Lower lobe of right lung (tissue), 2 donors: ENCODE measurements around the gene TMEM170A. TPM values are rescaled to one million over a fixed set of nuclear protein-coding genes. Genes with fewer than 3 reads are reported as not detected.
A peak's percentile ranks its signal among the peaks of the same experiment; 100 is the strongest.

Experiments used
- ATAC-seq, 2 donors: fragments of 200-7000 bp; cut with Tn5 transposase; one replicate each; pipeline ENCODE4 v1.9.1; 2020 to 2022; ENCODE audit warnings: mild to moderate bottlenecking in 2 of 2, moderate library complexity in 2 of 2
- DNase-seq: peaks from one replicate; pipeline ENCODE4 v3.0.0-alpha.2; 2020
- H3K27ac ChIP-seq: fragments of 200-600 bp; one replicate; pipeline ENCODE4 v1.8.0; 2022
- H3K27me3 ChIP-seq: fragments of 200-600 bp; one replicate; pipeline ENCODE4 v1.8.0; 2022; ENCODE audit warnings: low read depth
- H3K36me3 ChIP-seq: fragments of 200-600 bp; one replicate; pipeline ENCODE4 v1.8.0; 2022; ENCODE audit warnings: mild to moderate bottlenecking
- H3K4me1 ChIP-seq: fragments of 200-600 bp; one replicate; pipeline ENCODE4 v1.8.0; 2022
- H3K4me3 ChIP-seq: fragments of 200-600 bp; one replicate; pipeline ENCODE4 v1.8.0; 2022; ENCODE audit warnings: mild to moderate bottlenecking
- H3K9me3 ChIP-seq: fragments of 200-600 bp; one replicate; pipeline ENCODE4 v1.8.0; 2022
- CTCF ChIP-seq: fragments of 200-600 bp; IDR thresholded peaks from one replicate; pipeline ENCODE4 v1.8.0; 2022; ENCODE audit warnings: antibody characterized with exemption, mild to moderate bottlenecking
- intact Hi-C: fragments of 100-400 bp; cut with DNase I; formaldehyde crosslinking; loops from one replicate; pipeline ENCODE4 v1.11.0; 2022
- total RNA-seq: library from RNA; stranded (reverse); fragmentation: NEBNext Ultra II Directional; extraction: Animal tissue kit (Norgen Biotek cat#: 25700); gene quantifications from one replicate; pipeline ENCODE4 v1.2.1, GENCODE V29; 2021
- donor health status: DM: no; HTN: yes; CAD: no; lungs with severe emphysema.

Gene TMEM170A
- total RNA-seq, 1 donor from 2014 or later = 31.2 TPM

- H3K4me3 ChIP-seq = no peak overlapping the region
- no peak for TF ChIP-seq CTCF
- H3K9me3 ChIP-seq = no peaks in the 10 kb centered on the region
- ATAC-seq (no peak), DNase-seq (no peak)
- H3K27me3 ChIP-seq = peaks cover 33% of the 10 kb centered on the region
- intact Hi-C loops = no loop called here
- H3K27ac ChIP-seq = no peak overlapping the region
- H3K36me3 ChIP-seq = no peaks in the 10 kb centered on the region
- H3K4me1 ChIP-seq = peaks cover 12% of the 10 kb centered on the region
These were observed 27.4 kb upstream of the TMEM170A start for GRCh38 chr16:75491876-75492275.

GRCh38 chr16:75488322-75488721 lies 23.8 kb upstream of the TMEM170A start:
- H3K4me3 ChIP-seq = no peak overlapping the region
- no peak overlapping the region for H3K27ac ChIP-seq
- intact Hi-C loops = no loop called here
- ATAC-seq = no peak
- H3K27me3 ChIP-seq = peaks cover 18% of the 10 kb centered on the region
- H3K4me1 ChIP-seq = no peaks in the 10 kb centered on the region
- no peak for DNase-seq
- no peaks in the 10 kb centered on the region for H3K9me3 ChIP-seq
- no peaks in the 10 kb centered on the region for H3K36me3 ChIP-seq
- TF ChIP-seq CTCF = no peak

GRCh38 chr16:75486676-75487313 lies 22.3 kb upstream of the TMEM170A start:
- no peak overlapping the region for H3K4me3 ChIP-seq
- H3K4me1 ChIP-seq = no peaks in the 10 kb centered on the region
- DNase-seq (no peak), ATAC-seq (no peak)
- TF ChIP-seq CTCF = no peak
- H3K27ac ChIP-seq = no peak overlapping the region
- no peaks in the 10 kb centered on the region for H3K9me3 ChIP-seq
- H3K36me3 ChIP-seq = no peaks in the 10 kb centered on the region
- intact Hi-C loops = no loop called here
- peaks cover 10% of the 10 kb centered on the region for H3K27me3 ChIP-seq

GRCh38 chr16:75486014-75486675 lies 21.7 kb upstream of the TMEM170A start:
- Histone ChIP-seq H3K4me3 (no peak overlapping the region), H3K27ac (no peak overlapping the region), H3K4me1 (no peaks in the 10 kb centered on the region), H3K36me3 (no peaks in the 10 kb centered on the region), H3K27me3 (peaks cover 10% of the 10 kb centered on the region), H3K9me3 (no peaks in the 10 kb centered on the region)
- ATAC-seq (peak in 1 of 2 donors; percentile 42), DNase-seq (no peak)
- intact Hi-C loops = no loop called here
- TF ChIP-seq CTCF = no peak

- ATAC-seq = no peak
- peaks cover 7% of the 10 kb centered on the region for H3K27me3 ChIP-seq
- no peak for DNase-seq
- H3K36me3 ChIP-seq = no peaks in the 10 kb centered on the region
- no peak overlapping the region for H3K27ac ChIP-seq
- H3K9me3 ChIP-seq = no peaks in the 10 kb centered on the region
- intact Hi-C loops = no loop called here
- H3K4me1 ChIP-seq = no peaks in the 10 kb centered on the region
- H3K4me3 ChIP-seq = no peak overlapping the region
- no peak for TF ChIP-seq CTCF
These were observed 20.9 kb upstream of the TMEM170A start for GRCh38 chr16:75485230-75486013.
